SK-N-SH (cell line): Measurements from ENCODE around the gene PYCR2. TPM values are rescaled to one million over a fixed set of nuclear protein-coding genes. Genes with fewer than 3 reads are reported as not detected.

Experiments
- CTCF ChIA-PET: fragments of 300-600, 350-600 bp; formaldehyde crosslinking; extraction: SDS; loops from one replicate; lab custom pipeline; 2021; lab: Yijun Ruan, JAX
- POLR2A ChIA-PET: fragments of 350-600 bp; sonication (Branson Sonifier 250); formaldehyde crosslinking; extraction: SDS; loops from one replicate; lab custom pipeline; 2020; ENCODE audit warnings: antibody characterized with exemption, inconsistent platforms; lab: Yijun Ruan, JAX
- DNase-seq: peaks from one replicate; pipeline ENCODE4 v3.0.0; 2012
- H2AFZ ChIP-seq: fragments of 200-600 bp; sonication (generic); 2 replicates; pipeline ENCODE4 v1.8.1; 2016; ENCODE audit warnings: antibody characterized with exemption, mild to moderate bottlenecking, low read depth
- H3F3A ChIP-seq: fragments of 200-600 bp; sonication (generic); replicated peaks from 2 replicates; pipeline ENCODE3; 2016; ENCODE audit warnings: antibody characterized with exemption, mild to moderate bottlenecking; ENCODE audit not compliant: insufficient read depth
- H3K27ac ChIP-seq, 2 experiments: fragments of 200-500 bp in 1 of 2; fragments of 200-600 bp in 1 of 2; sonication (Bioruptor generic) in 1 of 2; sonication (generic), shearing (Covaris generic) in 1 of 2; 2 replicates each; pipeline versions ENCODE4 v1.5.1 to v1.6.1; 2014 to 2016; ENCODE audit warnings: low read depth in 2 of 2, inconsistent platforms in 1 of 2, low read length in 1 of 2, mild to moderate bottlenecking in 1 of 2, mixed read lengths in 1 of 2
- H3K27me3 ChIP-seq: fragments of 200-600 bp; sonication (generic), shearing (Covaris generic); 2 replicates; pipeline ENCODE4 v1.6.1; 2016; ENCODE audit warnings: mixed run types; ENCODE audit not compliant: insufficient read depth
- H3K36me3 ChIP-seq, 2 experiments: fragments of 200-500 bp in 1 of 2; fragments of 200-600 bp in 1 of 2; sonication (Bioruptor generic) in 1 of 2; sonication (generic) in 1 of 2; replicated peaks in 1 of 2; 2 replicates each; pipeline versions ENCODE3 to v1.5.1; 2014 to 2016; ENCODE audit warnings: low read length in 1 of 2, mild to moderate bottlenecking in 1 of 2; ENCODE audit not compliant: insufficient read depth in 2 of 2, control insufficient read depth in 1 of 2
- H3K4me1 ChIP-seq, 2 experiments: fragments of 200-500 bp in 1 of 2; fragments of 200-600 bp in 1 of 2; sonication (Bioruptor generic) in 1 of 2; sonication (generic), shearing (Covaris generic) in 1 of 2; 2 replicates each; pipeline versions ENCODE4 v1.5.1 to v1.6.1; 2014 to 2016; ENCODE audit warnings: low read depth in 1 of 2, low read length in 1 of 2, mixed run types in 1 of 2; ENCODE audit not compliant: insufficient read depth in 2 of 2, control insufficient read depth in 1 of 2
- H3K4me2 ChIP-seq: fragments of 200-600 bp; sonication (generic), shearing (Covaris generic); 2 replicates; pipeline ENCODE4 v1.6.1; 2017; ENCODE audit warnings: mixed run types
- H3K4me3 ChIP-seq, 2 experiments: fragments of 200-500 bp in 1 of 2; fragments of 200-600 bp in 1 of 2; sonication (Bioruptor generic) in 1 of 2; sonication (generic), shearing (Covaris generic) in 1 of 2; 2 replicates each; pipeline versions ENCODE4 v1.5.1 to v1.8.1; 2014 to 2016; ENCODE audit warnings: low read depth in 2 of 2, inconsistent platforms in 1 of 2, low read length in 1 of 2, mild to moderate bottlenecking in 1 of 2, mixed read lengths in 1 of 2, moderate library complexity in 1 of 2
- H3K79me2 ChIP-seq: fragments of 200-600 bp; sonication (generic); 2 replicates; pipeline ENCODE4 v1.8.1; 2017; ENCODE audit warnings: mild to moderate bottlenecking; ENCODE audit not compliant: insufficient read depth
- H3K9ac ChIP-seq: fragments of 200-600 bp; sonication (generic); 2 replicates; pipeline ENCODE4 v1.6.1; 2017; ENCODE audit warnings: mixed run types
- H3K9me2 ChIP-seq: fragments of 200-600 bp; sonication (generic); 2 replicates; pipeline ENCODE4 v1.6.1; 2017; ENCODE audit warnings: mixed run types
- H3K9me3 ChIP-seq: fragments of 200-600 bp; sonication (generic); 2 replicates; pipeline ENCODE4 v1.6.1; 2017; ENCODE audit warnings: mixed run types, mild to moderate bottlenecking, moderate library complexity
- H4K20me1 ChIP-seq: fragments of 200-600 bp; sonication (generic); 2 replicates; pipeline ENCODE4 v1.6.1; 2017; ENCODE audit warnings: mild to moderate bottlenecking, mixed run types; ENCODE audit not compliant: insufficient read depth
- EZH2phosphoT487 ChIP-seq: fragments of 200-600 bp; sonication (generic); IDR thresholded peaks from 2 replicates; pipeline ENCODE4 v1.6.1; 2017; ENCODE audit warnings: low read depth, mixed run types, mild to moderate bottlenecking, antibody characterized with exemption, moderate library complexity, borderline replicate concordance
- FOXJ3 ChIP-seq: sonication (generic); formaldehyde crosslinking; IDR thresholded peaks from 2 replicates; pipeline ENCODE4 v1.5.1; 2020; ENCODE audit warnings: mild to moderate bottlenecking, missing genetic modification reagents
- GATA2 ChIP-seq: sonication (generic); formaldehyde crosslinking; IDR thresholded peaks from 2 replicates; pipeline ENCODE4 v1.5.0; 2020; ENCODE audit warnings: mild to moderate bottlenecking, missing genetic modification reagents
- MAX ChIP-seq: IDR thresholded peaks from 2 replicates; pipeline ENCODE4 v1.4.0; 2012; ENCODE audit warnings: low read depth
- MXI1 ChIP-seq: IDR thresholded peaks from 2 replicates; pipeline ENCODE4 v1.6.1; 2012; ENCODE audit warnings: mild to moderate bottlenecking, low read depth, low read length, improper control_type of control experiment
- TAF1 ChIP-seq: IDR thresholded peaks from 2 replicates; pipeline ENCODE4 v1.6.1; 2012; ENCODE audit warnings: low read depth, mild to moderate bottlenecking, low read length, moderate library complexity, borderline replicate concordance
- TCF12 ChIP-seq: IDR thresholded peaks from 2 replicates; pipeline ENCODE4 v1.4.0; 2012
- TEAD4 ChIP-seq: IDR thresholded peaks from 2 replicates; pipeline ENCODE4 v1.4.0; 2012; ENCODE audit warnings: mild to moderate bottlenecking, borderline replicate concordance; ENCODE audit not compliant: insufficient read depth
- YY1 ChIP-seq: IDR thresholded peaks from 2 replicates; pipeline ENCODE4 v1.4.0; 2012; ENCODE audit warnings: low read depth, mild to moderate bottlenecking
- WGBS: methylation state at CpG from one replicate; pipeline ENCODE4 v1.1.6; 2017; ENCODE audit warnings: low lambda C conversion rate; 5-methylcytosine and 5-hydroxymethylcytosine counted together
- polyA plus RNA-seq, 3 experiments: library from polyadenylated mRNA; depleted of rRNA; stranded (reverse); fragments of >200 nt; gene quantifications; 2 replicates each; pipeline ENCODE4 v1.2.3, GENCODE V29; 2012
- TF ChIP-seq, protein P1 (sequence below): IDR thresholded peaks from 2 replicates; pipeline ENCODE4 v1.4.0; 2012; ENCODE audit warnings: low read depth, borderline replicate concordance

PYCR2 gene
- polyA plus RNA-seq, 1 of the 3 experiments (the other 2 are of a cell fraction) = 95.3 TPM

DNA sequence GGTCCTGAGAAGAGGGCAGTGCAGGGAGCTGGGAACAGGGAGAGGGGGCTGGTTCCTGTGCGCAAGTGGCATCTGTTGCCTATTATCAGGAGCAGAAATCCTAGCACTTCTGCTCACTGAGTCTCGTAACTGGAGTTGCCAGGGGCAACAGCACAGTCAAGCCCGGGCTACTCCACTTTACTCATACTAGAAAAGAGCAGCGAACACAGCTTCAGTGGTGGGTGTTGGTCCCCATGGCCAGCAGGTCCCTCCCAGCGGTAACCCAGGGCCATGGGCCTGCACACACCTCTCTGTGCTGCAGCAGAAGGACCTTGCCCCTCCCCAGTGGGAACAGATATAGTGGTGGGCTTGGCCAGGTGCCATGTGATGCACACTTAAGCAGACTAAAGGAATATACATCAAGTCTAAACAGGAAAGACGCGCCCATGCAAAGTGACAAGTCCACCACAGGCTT is 8.5 kb downstream of the PYCR2 start (continued):
- TF ChIP-seq, protein P1, sequence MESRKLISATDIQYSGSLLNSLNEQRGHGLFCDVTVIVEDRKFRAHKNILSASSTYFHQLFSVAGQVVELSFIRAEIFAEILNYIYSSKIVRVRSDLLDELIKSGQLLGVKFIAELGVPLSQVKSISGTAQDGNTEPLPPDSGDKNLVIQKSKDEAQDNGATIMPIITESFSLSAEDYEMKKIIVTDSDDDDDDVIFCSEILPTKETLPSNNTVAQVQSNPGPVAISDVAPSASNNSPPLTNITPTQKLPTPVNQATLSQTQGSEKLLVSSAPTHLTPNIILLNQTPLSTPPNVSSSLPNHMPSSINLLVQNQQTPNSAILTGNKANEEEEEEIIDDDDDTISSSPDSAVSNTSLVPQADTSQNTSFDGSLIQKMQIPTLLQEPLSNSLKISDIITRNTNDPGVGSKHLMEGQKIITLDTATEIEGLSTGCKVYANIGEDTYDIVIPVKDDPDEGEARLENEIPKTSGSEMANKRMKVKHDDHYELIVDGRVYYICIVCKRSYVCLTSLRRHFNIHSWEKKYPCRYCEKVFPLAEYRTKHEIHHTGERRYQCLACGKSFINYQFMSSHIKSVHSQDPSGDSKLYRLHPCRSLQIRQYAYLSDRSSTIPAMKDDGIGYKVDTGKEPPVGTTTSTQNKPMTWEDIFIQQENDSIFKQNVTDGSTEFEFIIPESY = no peak
- TF ChIP-seq TEAD4 (no peak), TCF12 (no peak), EZH2phosphoT487 (no peak), MXI1 (peak; percentile 64; the same call in 1 of the 2 replicates)

DNA sequence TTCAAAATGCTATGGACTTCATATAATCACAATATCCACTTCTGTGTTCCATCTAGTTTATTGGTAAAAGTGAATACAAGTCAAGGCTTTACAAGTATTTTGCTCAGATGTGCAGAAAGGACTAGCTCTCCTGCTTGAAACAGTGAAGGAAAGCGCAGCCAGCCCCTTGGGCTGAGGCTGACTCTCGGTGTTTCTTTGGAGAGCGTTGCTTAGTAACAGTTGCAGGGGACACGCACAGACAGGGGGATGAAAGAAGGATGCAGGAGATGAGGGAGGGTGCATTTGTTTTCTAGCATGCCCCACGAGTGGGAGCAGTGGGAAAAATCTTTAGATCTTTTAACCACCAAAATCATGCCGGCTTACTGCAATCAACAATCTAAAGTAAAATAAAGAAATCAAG is 9.1 kb downstream of the PYCR2 start:
- TF ChIP-seq YY1 (no peak), TAF1 (no peak), GATA2 (CRISPR knock-in tag) (no peak)
- POLR2A ChIA-PET = interaction anchor here (1.2 to 2.0 kb wide), 2 partner anchors 9 to 35 kb away, joined by 3 to 10 read pairs; partner anchors contain the start of gene PYCR2
- H3F3A ChIP-seq = no peaks in the 10 kb centered on the region
- H4K20me1 ChIP-seq = no peaks in the 10 kb centered on the region; the same call in 1 of the 2 replicates
- no peaks in the 10 kb centered on the region for H3K9me2 ChIP-seq
- peaks cover 11 to 13% of the 10 kb centered on the region in 2 experiments for H3K36me3 ChIP-seq
- no peaks in the 10 kb centered on the region for H3K27me3 ChIP-seq
- CTCF ChIA-PET = interaction anchor here (1.0 to 4.2 kb wide), 3 partner anchors 138 to 440 kb away, joined by 3 to 14 read pairs (median 7); partner anchors contain the start of genes H3-3A and SRP9
- H3K4me2 ChIP-seq = no peak overlapping the region
- H3K9ac ChIP-seq = no peak overlapping the region
- no peak overlapping the region for H2AFZ ChIP-seq
- 85% methylated on average over 6 of the region's 6 CpGs for WGBS
- DNase-seq = peak; percentile 29
- peaks cover 8 to 39% of the 10 kb centered on the region in 2 experiments for H3K4me1 ChIP-seq
- no peaks in the 10 kb centered on the region for H3K9me3 ChIP-seq
- H3K4me3 ChIP-seq = no peak overlapping the region
- H3K27ac ChIP-seq = peak overlapping the region in 1 of 2 experiments; percentile 77; a peak in 2 of 4 replicates
- H3K79me2 ChIP-seq = no peaks in the 10 kb centered on the region

DNA sequence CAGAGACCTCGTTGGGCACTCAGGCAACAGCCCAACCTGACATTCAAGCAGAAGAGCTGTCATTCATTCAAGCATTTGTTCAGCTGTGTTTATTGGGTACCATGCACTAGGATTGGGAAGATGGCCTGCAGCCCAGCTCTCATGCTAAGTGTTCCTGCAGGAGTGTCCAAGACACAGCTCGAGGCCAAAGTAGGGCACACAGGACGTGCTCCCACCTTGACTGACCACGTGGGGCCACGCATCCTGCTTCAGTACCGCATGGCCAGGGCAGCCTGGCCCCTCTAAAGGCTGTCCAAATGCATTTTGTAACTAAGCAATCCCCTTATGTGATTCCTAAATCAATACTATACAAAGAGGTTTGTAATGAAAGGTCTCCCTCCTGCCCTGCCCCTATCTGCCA is 9.7 kb downstream of the PYCR2 start:
- Histone ChIP-seq H3K27ac (no peak overlapping the region), H3K27me3 (no peaks in the 10 kb centered on the region), H3K9me2 (no peaks in the 10 kb centered on the region), H3K9ac (no peak overlapping the region), H4K20me1 (no peaks in the 10 kb centered on the region; the same call in 1 of the 2 replicates), H3F3A (no peaks in the 10 kb centered on the region), H3K79me2 (no peaks in the 10 kb centered on the region), H3K36me3 (peaks cover 7 to 13% of the 10 kb centered on the region in 2 experiments), H3K9me3 (no peaks in the 10 kb centered on the region), H3K4me2 (no peak overlapping the region), H3K4me3 (no peak overlapping the region), H2AFZ (no peak overlapping the region), H3K4me1 (peaks cover 2 to 33% of the 10 kb centered on the region in 2 experiments; a peak in 3 of 4 replicates)
- ChIA-PET POLR2A (interaction anchor here (1.2 to 2.0 kb wide), 2 partner anchors 9 to 34 kb away, joined by 3 to 10 read pairs; partner anchors contain the start of gene PYCR2), CTCF (interaction anchor here (4.2 kb wide), 1 partner anchor 440 kb away, joined by 14 read pairs; no protein-coding TSS in a partner anchor)
- WGBS = 85% methylated on average over 2 of the region's 6 CpGs
- no peak for DNase-seq
- no peak for TF ChIP-seq MAX
- no peak for TF ChIP-seq FOXJ3 (CRISPR knock-in tag)
